OCI-LY3 (cell line): ENCODE measurements around the gene LOX.

ENCODE experiments used
- CTCF ChIP-seq: fragments of 200-600, 300-600 bp; sonication (generic); IDR thresholded peaks from 2 replicates; pipeline ENCODE4 v1.5.1; 2014; ENCODE audit warnings: antibody characterized with exemption, low read length, low read depth
- EZH2phosphoT487 ChIP-seq: fragments of 200-600 bp; shearing (Covaris generic); IDR thresholded peaks from 2 replicates; pipeline ENCODE4 v1.6.1; 2018; ENCODE audit warnings: antibody characterized with exemption, mixed run types, low read depth

- TF ChIP-seq CTCF, result no peak
- no peak for TF ChIP-seq EZH2phosphoT487
These were observed 55.1 kb downstream of the LOX start for GRCh38 chr5:122022966-122023365.
